GM12891 (cell line): Measurements from ENCODE around the gene ABCC4.

Experiments
- DNase-seq: peaks from one replicate; pipeline ENCODE4 v3.0.0; 2011; ENCODE audit warnings: low spot score; ENCODE audit not compliant: insufficient read length
- FAIRE-seq: peaks from 2 replicates; lab custom pipeline; 2011; peaks lifted over from hg19 to GRCh38; lab: Jason Lieb, UNC
- PAX5 ChIP-seq: IDR thresholded peaks from 2 replicates; pipeline ENCODE4 v1.6.1; 2011; ENCODE audit warnings: low read length, moderate library complexity, mild to moderate bottlenecking; ENCODE audit not compliant: insufficient read depth, severe bottlenecking
- POLR2A ChIP-seq: IDR thresholded peaks from 2 replicates; pipeline ENCODE4 v1.6.1; 2011; ENCODE audit warnings: low read depth, low read length, control low read depth
- POLR2AphosphoS5 ChIP-seq: IDR thresholded peaks from 2 replicates; pipeline ENCODE4 v1.6.1; 2011; ENCODE audit warnings: low read depth, low read length, control low read depth
- POU2F2 ChIP-seq: IDR thresholded peaks from 2 replicates; pipeline ENCODE4 v1.6.1; 2011; ENCODE audit warnings: low read depth, mild to moderate bottlenecking, control low read depth, low read length, moderate library complexity
- SPI1 ChIP-seq: IDR thresholded peaks from 2 replicates; pipeline ENCODE4 v1.6.1; 2011; ENCODE audit warnings: low read depth, low read length, control low read depth
- TAF1 ChIP-seq: IDR thresholded peaks from 2 replicates; pipeline ENCODE4 v1.6.1; 2011; ENCODE audit warnings: low read depth, low read length, control low read depth

ABCC4 gene

DNA sequence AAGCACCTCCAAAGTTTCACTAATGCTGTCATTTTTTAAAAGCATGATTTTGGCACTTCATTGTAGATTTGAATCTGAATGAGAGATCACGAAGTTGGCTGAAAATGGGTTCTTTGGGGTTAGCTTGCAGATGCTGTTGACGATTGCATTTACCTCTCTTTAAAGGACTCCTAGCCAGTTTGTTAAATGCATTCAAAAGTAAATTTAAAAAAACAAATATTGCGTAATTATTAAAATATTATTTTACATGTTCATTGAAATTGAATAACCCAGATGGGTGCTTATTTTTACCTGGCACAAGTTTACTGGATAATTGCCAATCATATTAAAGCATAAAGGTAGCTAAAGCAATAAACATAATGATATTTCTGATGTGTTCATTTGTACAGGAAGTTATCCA is 172.2 kb downstream of the ABCC4 start:
- no peak for TF ChIP-seq TAF1
- TF ChIP-seq POLR2A = no peak
- no peak for TF ChIP-seq POLR2AphosphoS5
- no peak for TF ChIP-seq SPI1
- no peak for TF ChIP-seq POU2F2
- no peak for TF ChIP-seq PAX5
- DNase-seq = no peak
- FAIRE-seq = no peak

DNA sequence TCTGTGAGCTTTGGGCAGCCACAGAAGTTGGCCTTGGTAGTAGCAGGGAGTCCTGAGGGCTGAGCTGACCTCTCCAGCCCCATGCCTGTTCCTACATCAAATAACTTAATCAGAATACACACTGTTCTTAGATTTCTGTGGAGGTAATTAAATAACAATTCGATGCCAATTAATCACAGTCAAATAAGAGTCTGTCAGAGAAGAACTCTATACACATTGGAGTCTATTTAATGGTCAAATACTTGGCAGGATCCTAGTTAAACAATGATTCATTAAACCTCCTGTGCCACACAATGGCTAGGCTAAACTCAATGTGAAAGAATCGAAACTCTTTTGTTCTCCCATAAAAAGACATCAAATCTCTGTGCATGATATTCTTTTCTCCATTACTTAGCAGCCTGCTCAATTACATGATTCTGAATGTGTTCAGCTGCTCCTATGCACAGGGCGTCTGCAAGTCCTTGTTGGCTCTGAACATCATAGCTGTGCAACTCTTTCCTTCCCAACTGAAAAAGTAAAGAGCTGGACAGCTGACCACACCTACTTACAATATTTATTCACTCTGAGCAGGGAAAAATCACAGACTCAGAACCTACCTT is 173.1 kb downstream of the ABCC4 start:
- FAIRE-seq (no peak), DNase-seq (no peak)
- TF ChIP-seq PAX5 = no peak
- TF ChIP-seq SPI1 = no peak
- TF ChIP-seq POU2F2 = no peak
- no peak for TF ChIP-seq POLR2AphosphoS5
- no peak for TF ChIP-seq POLR2A
- TF ChIP-seq TAF1 = no peak

DNA sequence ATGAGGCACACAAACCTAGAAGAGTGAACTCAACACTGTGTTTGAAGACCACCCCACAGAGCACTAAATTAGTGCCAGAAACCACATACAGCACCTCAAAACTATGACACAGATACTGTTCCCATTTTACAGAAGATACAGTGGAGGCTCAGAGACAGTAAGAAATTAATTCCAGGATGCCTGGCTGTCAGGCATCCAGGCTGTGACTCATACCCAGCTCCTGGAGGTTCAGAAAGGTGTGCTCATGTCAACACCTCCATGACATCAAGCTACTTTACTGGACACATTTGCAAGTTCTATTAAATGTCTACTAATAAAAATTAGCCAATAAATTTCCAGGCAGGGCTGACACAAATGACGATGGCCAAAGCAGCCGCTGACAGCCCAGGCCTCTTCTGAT is 176.3 kb downstream of the ABCC4 start:
- TF ChIP-seq TAF1 = no peak
- TF ChIP-seq SPI1 = no peak
- no peak for TF ChIP-seq POLR2A
- no peak for DNase-seq
- FAIRE-seq = no peak

DNA sequence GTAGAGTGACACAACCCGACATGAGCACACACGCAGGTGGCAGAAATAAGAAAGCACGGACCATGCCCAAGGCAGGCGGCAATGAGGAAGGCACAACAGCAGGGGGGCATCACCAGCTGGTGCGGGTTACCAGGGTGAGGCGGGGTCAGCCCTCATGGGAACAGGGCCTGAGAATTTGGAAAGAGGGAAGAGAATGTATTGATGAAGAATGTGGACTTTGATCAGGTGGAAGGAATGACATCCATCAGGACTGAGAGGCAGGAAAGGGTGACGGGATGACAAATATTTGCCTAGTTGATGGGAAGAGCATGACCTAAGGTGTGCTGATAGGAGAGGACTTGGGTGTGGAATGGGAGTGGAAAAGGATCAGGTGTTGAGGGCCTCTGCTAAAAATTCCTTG is 177.5 kb downstream of the ABCC4 start:
- DNase-seq (no peak), FAIRE-seq (no peak)
- TF ChIP-seq SPI1 (no peak), POLR2AphosphoS5 (no peak), POU2F2 (no peak), PAX5 (no peak), TAF1 (no peak), POLR2A (no peak)

DNA sequence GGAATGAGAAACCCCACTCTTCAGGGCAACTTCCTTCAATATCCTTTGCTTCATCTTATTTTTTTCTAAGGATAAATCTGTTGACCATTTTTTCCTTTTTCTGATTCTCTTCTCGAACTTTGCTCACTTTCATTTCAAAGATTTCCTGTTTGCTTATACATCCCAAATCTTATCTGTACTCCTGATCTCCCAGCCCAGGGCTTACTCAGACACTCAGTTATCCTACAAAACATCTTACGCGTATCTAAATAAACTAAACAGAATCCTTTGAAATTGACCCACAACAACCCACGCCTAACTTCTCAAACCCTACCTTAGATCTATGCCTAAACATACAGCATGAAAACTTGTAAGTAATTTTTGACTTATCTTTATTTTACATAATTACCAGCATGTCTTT is 179.2 kb downstream of the ABCC4 start:
- FAIRE-seq = no peak
- DNase-seq = no peak
- TF ChIP-seq POLR2A (no peak), POU2F2 (no peak), TAF1 (no peak)

DNA sequence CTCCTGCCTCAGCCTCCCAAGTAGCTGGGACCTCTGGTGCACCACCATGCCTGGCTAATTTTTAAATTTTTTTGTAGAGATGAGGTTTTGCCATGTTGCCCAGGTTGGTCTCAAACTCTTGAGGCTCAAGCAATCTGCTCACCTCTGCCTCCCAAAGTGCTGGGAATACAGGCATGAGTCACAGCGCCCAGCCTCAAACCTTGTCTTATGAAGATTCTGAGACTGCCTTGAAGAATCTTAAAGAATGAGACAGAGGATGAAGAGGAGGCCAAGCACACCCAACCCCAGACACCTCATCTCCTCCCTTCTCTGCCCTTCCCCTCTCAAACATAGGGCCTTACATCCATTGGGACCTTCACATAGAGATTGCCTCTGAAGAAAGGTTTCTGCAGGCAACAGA is 179.7 kb downstream of the ABCC4 start:
- DNase-seq (no peak), FAIRE-seq (no peak)
- TF ChIP-seq POLR2AphosphoS5 = no peak
- TF ChIP-seq SPI1 = no peak

DNA sequence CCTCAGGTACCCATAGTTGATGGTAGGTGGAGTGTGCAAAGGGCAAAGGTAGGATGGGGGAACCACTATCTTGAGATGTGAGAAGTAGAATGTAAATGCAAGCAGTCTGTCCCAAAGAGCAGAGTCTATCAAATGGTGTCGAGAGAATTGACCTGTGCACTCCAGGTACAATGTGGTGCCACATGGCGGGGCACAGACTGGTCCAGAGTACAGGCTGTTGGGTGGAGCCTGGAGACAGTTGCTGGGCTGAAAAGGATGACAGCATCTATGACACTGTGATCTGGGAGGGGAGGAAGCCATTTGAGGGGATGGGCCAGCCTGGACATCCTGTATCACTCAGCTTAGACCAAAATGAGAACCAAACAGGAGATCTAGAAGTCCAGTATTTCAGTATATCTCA is 180.6 kb downstream of the ABCC4 start:
- TF ChIP-seq POLR2A = no peak
- TF ChIP-seq POU2F2 = no peak
- no peak for TF ChIP-seq TAF1
- DNase-seq = no peak
- FAIRE-seq = no peak

DNA sequence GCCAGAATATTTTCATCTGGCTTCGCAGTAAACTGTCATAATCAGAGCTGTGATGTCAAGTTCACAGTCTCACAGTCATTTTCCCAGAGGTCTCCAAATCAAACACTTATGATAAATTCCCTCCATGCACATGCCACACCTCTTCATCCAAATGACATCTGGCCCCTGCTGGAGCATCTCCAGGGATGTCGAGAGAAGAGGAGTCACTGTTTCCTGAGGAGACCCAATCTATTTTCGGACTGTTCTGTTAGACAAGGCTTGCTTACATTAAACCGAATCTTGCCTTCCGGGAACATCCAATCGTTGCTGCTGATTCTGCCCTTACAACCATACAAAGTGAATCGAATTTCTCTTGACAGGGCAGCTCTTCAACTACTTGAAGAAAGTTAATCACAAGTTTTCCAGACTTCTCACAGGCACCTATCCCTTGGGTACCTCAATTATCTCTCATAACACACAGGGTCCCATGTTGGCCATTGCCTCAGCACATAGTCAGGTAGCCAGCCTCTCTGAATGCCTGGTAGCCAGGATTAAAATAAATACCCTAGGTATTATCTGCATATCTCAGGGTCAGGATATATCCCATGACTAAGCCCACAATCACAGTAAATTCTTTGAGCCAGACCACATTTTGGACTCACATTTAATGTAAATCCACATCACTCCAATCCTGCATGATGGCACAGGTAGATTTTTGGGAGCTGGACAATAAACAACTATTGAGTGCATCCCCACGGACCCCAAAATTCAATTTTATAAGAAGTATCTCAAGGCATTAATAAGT is 182.5 kb downstream of the ABCC4 start:
- no peak for DNase-seq
- no peak for FAIRE-seq
- no peak for TF ChIP-seq POLR2A
- TF ChIP-seq POU2F2 = no peak
- no peak for TF ChIP-seq POLR2AphosphoS5
- TF ChIP-seq PAX5 = no peak
- no peak for TF ChIP-seq TAF1
- TF ChIP-seq SPI1 = no peak

DNA sequence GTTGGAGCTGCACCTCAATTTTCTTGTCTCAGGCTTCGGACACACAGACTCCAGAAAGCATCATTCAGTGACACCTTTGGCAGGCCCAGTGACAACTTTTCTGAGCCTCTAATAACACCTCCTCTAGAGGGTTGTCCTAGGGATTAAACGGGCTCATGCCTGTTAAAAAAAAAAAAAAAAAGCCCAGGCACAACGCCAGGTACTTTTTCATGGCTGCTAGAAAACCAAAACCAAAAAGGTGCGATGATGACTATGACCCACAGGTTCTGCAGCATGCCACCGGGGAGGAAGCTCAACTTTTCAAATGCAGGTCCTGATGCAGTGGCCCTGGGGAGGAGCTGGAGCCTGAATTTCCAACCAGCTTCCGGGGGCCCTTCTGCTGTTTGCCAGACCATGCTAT is 184.2 kb downstream of the ABCC4 start:
- no peak for TF ChIP-seq POU2F2
- TF ChIP-seq POLR2A = no peak
- no peak for TF ChIP-seq TAF1
- FAIRE-seq = no peak

DNA sequence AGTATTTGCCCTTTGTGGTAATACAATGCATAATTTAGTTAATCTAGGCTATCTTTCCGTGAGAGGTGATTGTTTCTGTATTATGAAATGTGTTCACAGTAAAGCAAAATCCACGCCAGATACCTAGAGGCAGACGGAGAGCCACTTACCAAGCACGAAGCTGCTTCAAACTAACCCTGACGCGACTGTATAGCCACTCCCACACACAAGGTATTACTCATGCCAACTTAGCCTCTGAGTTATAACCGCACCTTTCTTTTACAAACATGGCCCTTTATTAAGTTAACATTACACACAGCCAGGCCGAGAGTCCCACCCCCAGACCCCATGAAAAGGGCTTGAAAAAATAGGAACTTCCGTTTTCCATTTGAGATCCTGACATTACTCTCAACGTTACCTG is 185.7 kb downstream of the ABCC4 start:
- DNase-seq (no peak), FAIRE-seq (no peak)
- TF ChIP-seq PAX5 = no peak
- TF ChIP-seq TAF1 = no peak

More for the DNA sequence above, 184.2 kb downstream of the ABCC4 start:
- no peak for DNase-seq

DNA sequence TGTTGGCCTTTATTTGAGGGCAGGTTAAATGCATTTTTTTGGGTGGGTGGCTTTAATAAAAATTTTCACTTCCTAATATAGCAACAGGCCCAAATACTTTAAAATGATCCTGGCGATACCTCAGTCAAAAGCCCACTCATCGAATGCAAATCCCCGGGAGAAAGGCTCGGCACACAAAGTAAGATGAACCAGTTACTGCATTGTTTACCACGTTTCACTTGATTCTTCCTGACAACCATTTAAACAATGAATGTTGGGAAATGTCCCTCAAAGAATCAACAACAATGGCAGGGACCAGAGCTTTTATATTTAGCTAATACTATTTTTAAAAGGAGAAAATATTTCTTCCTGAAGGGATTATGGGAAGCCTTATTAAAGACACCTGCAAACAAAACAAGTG is 187.7 kb downstream of the ABCC4 start:
- FAIRE-seq (no peak), DNase-seq (no peak)
- TF ChIP-seq SPI1 = no peak
- no peak for TF ChIP-seq PAX5
- no peak for TF ChIP-seq POU2F2
- no peak for TF ChIP-seq POLR2A
- TF ChIP-seq TAF1 = no peak
- no peak for TF ChIP-seq POLR2AphosphoS5
